Cardiac muscle cell (in vitro differentiated cells and primary cell): ENCODE measurements around the gene ZFC3H1. TPM values are rescaled to one million over a fixed set of nuclear protein-coding genes. Genes with fewer than 3 reads are reported as not detected.

Source experiments
- DNase-seq, 2 donors: peaks; one replicate each; pipeline versions ENCODE4 v3.0.0 to v3.0.0-alpha.2; 2010 to 2017; ENCODE audit warnings: low read depth in 1 of 2, low spot score in 1 of 2
- H3K27ac ChIP-seq: fragments of 200-600 bp; sonication (generic); 2 replicates; pipeline ENCODE4 v1.5.1; 2016
- H3K27me3 ChIP-seq: fragments of 200-600 bp; sonication (generic); 2 replicates; pipeline ENCODE4 v1.6.0; 2016; ENCODE audit warnings: control low read depth
- H3K36me3 ChIP-seq: fragments of 200-600 bp; sonication (generic); 2 replicates; pipeline ENCODE4 v1.5.1; 2016; ENCODE audit warnings: control low read depth
- H3K4me1 ChIP-seq: fragments of 200-600 bp; sonication (generic); 2 replicates; pipeline ENCODE4 v1.8.1; 2017; ENCODE audit warnings: low read depth, mild to moderate bottlenecking, mixed run types
- H3K4me3 ChIP-seq: fragments of 200-600 bp; sonication (generic); 2 replicates; pipeline ENCODE4 v1.5.1; 2016; ENCODE audit warnings: mild to moderate bottlenecking
- H3K9me3 ChIP-seq: fragments of 200-600 bp; sonication (generic); 2 replicates; pipeline ENCODE4 v1.5.1; 2017; ENCODE audit warnings: low read depth, mild to moderate bottlenecking, control low read depth
- CTCF ChIP-seq: IDR thresholded peaks from 2 replicates; pipeline ENCODE4 v1.5.1; 2012; ENCODE audit warnings: low read depth, mild to moderate bottlenecking, low read length
- polyA plus RNA-seq: library from polyadenylated mRNA; unstranded; fragments of >200 nt; fragmentation: Nextera tagmentation; extraction: Ambion mirVana; gene quantifications from 2 replicates; pipeline ENCODE4 v1.2.1, GENCODE V29; 2016
- total RNA-seq: library from RNA; depleted of rRNA; stranded (reverse); fragments of >200 nt; gene quantifications from 2 replicates; pipeline ENCODE4 v1.2.3, GENCODE V29; 2016

Gene ZFC3H1, protein sequence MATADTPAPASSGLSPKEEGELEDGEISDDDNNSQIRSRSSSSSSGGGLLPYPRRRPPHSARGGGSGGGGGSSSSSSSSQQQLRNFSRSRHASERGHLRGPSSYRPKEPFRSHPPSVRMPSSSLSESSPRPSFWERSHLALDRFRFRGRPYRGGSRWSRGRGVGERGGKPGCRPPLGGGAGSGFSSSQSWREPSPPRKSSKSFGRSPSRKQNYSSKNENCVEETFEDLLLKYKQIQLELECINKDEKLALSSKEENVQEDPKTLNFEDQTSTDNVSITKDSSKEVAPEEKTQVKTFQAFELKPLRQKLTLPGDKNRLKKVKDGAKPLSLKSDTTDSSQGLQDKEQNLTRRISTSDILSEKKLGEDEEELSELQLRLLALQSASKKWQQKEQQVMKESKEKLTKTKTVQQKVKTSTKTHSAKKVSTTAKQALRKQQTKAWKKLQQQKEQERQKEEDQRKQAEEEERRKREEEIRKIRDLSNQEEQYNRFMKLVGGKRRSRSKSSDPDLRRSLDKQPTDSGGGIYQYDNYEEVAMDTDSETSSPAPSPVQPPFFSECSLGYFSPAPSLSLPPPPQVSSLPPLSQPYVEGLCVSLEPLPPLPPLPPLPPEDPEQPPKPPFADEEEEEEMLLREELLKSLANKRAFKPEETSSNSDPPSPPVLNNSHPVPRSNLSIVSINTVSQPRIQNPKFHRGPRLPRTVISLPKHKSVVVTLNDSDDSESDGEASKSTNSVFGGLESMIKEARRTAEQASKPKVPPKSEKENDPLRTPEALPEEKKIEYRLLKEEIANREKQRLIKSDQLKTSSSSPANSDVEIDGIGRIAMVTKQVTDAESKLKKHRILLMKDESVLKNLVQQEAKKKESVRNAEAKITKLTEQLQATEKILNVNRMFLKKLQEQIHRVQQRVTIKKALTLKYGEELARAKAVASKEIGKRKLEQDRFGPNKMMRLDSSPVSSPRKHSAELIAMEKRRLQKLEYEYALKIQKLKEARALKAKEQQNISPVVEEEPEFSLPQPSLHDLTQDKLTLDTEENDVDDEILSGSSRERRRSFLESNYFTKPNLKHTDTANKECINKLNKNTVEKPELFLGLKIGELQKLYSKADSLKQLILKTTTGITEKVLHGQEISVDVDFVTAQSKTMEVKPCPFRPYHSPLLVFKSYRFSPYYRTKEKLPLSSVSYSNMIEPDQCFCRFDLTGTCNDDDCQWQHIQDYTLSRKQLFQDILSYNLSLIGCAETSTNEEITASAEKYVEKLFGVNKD (N-terminal part only)
- total RNA-seq: 10.0 and 25.8 TPM in 2 replicates
- polyA plus RNA-seq: 24.9 and 40.2 TPM in 2 replicates

DNA sequence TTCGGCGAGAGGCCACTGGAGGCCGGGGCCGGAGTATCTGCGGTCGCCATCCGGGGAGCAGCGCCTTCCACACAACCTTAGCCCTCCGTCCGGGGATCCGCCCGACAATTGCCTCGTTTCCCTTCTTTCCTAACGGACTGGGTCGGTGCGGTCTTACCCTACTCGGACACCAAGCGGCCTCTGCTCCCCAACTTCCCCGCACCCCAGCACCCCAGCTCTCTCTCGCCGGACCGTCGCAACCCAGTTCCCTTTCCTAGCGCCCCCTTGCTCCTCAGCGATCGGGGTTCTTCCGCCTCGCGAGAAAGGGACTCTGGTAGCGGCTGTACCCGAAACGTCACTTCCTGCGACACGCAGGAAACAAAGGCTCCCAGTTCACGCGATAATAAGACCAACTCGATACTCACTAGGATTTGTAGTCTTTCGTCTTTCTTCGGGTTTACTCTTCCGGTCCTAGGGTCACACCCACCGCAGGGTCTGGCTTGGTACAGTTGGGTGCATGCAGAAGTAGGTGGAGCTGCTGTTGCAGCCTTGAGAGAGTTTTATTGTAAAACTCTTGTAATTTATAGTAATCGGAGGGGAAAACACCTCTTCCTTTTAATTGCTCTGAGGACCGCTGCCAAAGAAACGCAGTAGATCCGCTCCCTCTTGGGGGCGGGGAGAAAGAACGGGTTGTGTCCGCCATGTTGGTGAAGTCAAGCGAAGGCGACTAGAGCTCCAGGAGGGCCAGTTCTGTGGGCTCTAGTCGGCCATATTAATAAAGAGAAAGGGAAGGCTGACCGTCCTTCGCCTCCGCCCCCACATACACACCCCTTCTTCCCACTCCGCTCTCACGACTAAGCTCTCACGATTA lies at the start of gene ZFC3H1, which contains the start of gene THAP2:
TSS of gene ZFC3H1 (minus strand) at position 288 of the 850 bp plus-strand sequence. CDS start at position 50, 238 bp downstream.
TSS of gene THAP2 (plus strand) at position 741 of the 850 bp plus-strand sequence. CDS start 209 bp downstream, outside the sequence.
- Histone ChIP-seq H3K4me1 (peaks cover 10% of the 10 kb centered on the region), H3K27me3 (no peaks in the 10 kb centered on the region), H3K4me3 (peak within 1 kb of the TSS; percentile 78), H3K9me3 (no peaks in the 10 kb centered on the region), H3K27ac (peak within 1 kb of the TSS; percentile 98), H3K36me3 (peaks cover 14% of the 10 kb centered on the region)
- peak; percentile 33 for TF ChIP-seq CTCF
- DNase-seq: peak; percentile 98 to 99

DNA sequence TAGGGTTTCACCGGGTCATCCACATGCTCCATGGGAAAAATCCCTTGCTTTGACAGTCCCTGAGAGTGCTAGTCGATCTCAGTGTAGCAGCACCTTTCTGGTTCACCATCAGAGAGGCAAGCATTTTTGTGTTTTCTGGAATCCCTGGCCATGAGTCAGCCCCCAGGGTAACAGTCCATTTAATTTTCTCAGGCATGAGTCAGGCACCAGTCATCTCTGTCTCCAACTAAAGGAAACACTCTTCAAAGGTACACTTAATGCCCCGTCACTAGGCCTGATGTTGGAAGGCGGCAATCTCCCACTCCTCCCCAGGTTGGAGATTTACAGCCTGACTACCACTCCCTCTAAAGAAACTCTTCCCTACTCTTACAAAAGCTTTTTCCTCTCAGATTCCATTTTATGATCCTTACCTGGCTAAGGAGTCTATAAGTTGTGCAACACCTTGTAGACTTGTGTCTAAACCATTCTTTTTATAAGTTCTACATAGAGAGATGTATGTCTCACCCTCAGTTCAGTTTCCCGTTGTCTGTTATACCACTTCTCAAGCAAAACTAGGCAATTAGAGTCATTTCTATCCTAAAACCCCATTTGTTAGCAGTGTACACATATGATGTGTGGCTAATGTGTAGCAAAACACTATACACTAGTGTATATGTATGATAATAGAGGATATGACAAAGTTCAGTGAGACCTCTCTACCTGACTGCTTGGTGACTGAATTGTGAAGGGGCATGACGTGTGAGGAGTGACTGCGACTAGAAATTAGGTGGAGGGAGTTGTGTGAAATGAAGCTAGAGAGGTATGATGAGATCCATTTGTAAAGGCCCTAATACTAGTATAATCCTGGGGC lies 46.9 kb upstream of the ZFC3H1 start:
- no peak for TF ChIP-seq CTCF
- DNase-seq: peak in 1 of 2 donors; percentile 64
- H3K27ac ChIP-seq: no peak overlapping the region

DNA sequence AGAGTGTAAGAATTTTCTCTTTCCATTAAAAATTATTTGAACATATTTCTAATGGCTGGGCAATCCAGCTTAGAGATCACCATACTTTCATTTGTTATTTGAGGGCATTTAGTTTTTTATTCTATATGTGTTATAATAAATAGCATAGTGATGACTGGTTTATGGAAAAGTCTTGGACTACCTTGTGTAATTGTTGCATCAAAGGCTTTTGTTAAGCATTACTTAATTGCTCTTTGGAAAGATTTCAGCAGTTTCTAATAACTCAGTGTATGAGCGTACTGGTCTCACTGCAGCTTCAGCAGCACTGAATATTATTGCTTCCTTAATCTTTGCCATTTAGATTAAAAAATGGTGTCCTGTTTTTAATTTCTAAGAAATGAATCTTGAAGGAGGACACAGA lies 45.0 kb upstream of the ZFC3H1 start:
- Histone ChIP-seq H3K27ac (no peak overlapping the region), H3K4me3 (no peak overlapping the region)

More for the DNA sequence above, 46.9 kb upstream of the ZFC3H1 start:
- Histone ChIP-seq H3K4me3 (no peak overlapping the region), H3K4me1 (no peaks in the 10 kb centered on the region), H3K27me3 (no peaks in the 10 kb centered on the region), H3K9me3 (no peaks in the 10 kb centered on the region), H3K36me3 (no peaks in the 10 kb centered on the region)

GRCh38 chr12:71704920-71705319 lies 41.3 kb upstream of the ZFC3H1 start:
- Histone ChIP-seq H3K4me3 (no peak overlapping the region), H3K36me3 (peaks cover 9% of the 10 kb centered on the region), H3K27me3 (no peaks in the 10 kb centered on the region), H3K4me1 (no peaks in the 10 kb centered on the region), H3K9me3 (no peaks in the 10 kb centered on the region), H3K27ac (no peak overlapping the region)
- DNase-seq: no peak
- no peak for TF ChIP-seq CTCF

More for the DNA sequence above, 45.0 kb upstream of the ZFC3H1 start:
- no peak for TF ChIP-seq CTCF
- H3K4me1 ChIP-seq: no peaks in the 10 kb centered on the region
- no peaks in the 10 kb centered on the region for H3K9me3 ChIP-seq
- DNase-seq: no peak
- no peaks in the 10 kb centered on the region for H3K36me3 ChIP-seq
- H3K27me3 ChIP-seq: no peaks in the 10 kb centered on the region
